ENCODE data around the gene LTF. TPM values are rescaled to one million over a fixed set of nuclear protein-coding genes. Genes with fewer than 3 reads are reported as not detected.

Gene LTF
- total and polyA plus RNA-seq, 4 donors: 0.13 to 5.5 (median 1.9) TPM

GRCh38 chr3:46400846-46401245 is 63.9 kb downstream of the LTF start:
- Histone ChIP-seq H3K9me3 (ENCODE audit: control insufficient read depth, low read length) (peaks cover 2% of the 10 kb centered on the region), H3K4me3 (ENCODE audit: low read length in 2 of 2) (no peak overlapping the region), H3K4me1 (ENCODE audit: control insufficient read depth in 1 of 2, insufficient read depth in 2 of 2, low read length in 2 of 2) (no peaks in the 10 kb centered on the region), H3K36me3 (ENCODE audit: control insufficient read depth in 1 of 2, insufficient read depth in 2 of 2, low read length in 1 of 2) (no peaks in the 10 kb centered on the region), H3K27me3 (ENCODE audit: control insufficient read depth in 1 of 2, insufficient read depth in 2 of 2, low read length in 1 of 2) (no peaks in the 10 kb centered on the region), H3K27ac (ENCODE audit: low read depth in 1 of 2, low read length in 2 of 2) (no peak overlapping the region)
- DNase-seq (no peak), ATAC-seq (ENCODE audit: low FRiP score) (no peak)
- intact Hi-C loops (cut with DNase I): no loop called here
- 70 to 81% methylated on average over 5 of the region's 5 CpGs for whole genome bisulfite sequencing, 2 donors

GRCh38 chr3:46400000-46400734 is 64.5 kb downstream of the LTF start:
- H3K36me3 ChIP-seq (ENCODE audit: control insufficient read depth in 1 of 2, insufficient read depth in 2 of 2, low read length in 1 of 2): no peaks in the 10 kb centered on the region
- H3K4me1 ChIP-seq (ENCODE audit: control insufficient read depth in 1 of 2, insufficient read depth in 2 of 2, low read length in 2 of 2): no peaks in the 10 kb centered on the region
- no peak overlapping the region for H3K4me3 ChIP-seq (ENCODE audit: low read length in 2 of 2)
- H3K9me3 ChIP-seq (ENCODE audit: control insufficient read depth, low read length): peaks cover 2% of the 10 kb centered on the region
- no peak for DNase-seq
- intact Hi-C loops (cut with DNase I): no loop called here
- H3K27me3 ChIP-seq (ENCODE audit: control insufficient read depth in 1 of 2, insufficient read depth in 2 of 2, low read length in 1 of 2): no peaks in the 10 kb centered on the region
- WGBS, 2 donors: 58 to 71% methylated on average over 8 of the region's 8 CpGs
- ATAC-seq (ENCODE audit: low FRiP score): no peak
- H3K27ac ChIP-seq (ENCODE audit: low read depth in 1 of 2, low read length in 2 of 2): no peak overlapping the region

GRCh38 chr3:46399557-46399956 is 65.1 kb downstream of the LTF start:
- WGBS, 2 donors: 50 to 52% methylated on average over 2 of the region's 2 CpGs
- no peak for ATAC-seq (ENCODE audit: low FRiP score)

DNA sequence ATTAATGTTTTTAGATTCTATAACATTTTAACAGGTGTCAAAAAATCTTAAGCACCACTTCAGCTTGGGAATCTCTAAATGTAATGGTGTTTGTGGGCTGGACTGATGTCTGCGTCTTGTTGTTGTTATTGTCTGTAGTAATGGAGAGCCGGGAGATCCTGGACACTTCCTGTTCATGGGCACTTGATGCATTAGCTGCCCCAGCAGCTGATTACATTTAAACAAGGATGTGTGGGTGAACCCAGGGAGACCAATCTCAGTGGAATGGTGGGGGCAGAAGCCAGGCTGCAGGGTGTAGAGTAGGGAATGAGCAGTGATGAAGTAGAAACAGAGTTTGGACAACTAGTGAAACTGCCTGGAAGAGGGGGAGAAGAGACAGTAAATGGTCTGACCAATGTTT is 65.6 kb downstream of the LTF start:
- Histone ChIP-seq H3K36me3 (ENCODE audit: control insufficient read depth in 1 of 2, insufficient read depth in 2 of 2, low read length in 1 of 2) (no peaks in the 10 kb centered on the region), H3K4me1 (ENCODE audit: control insufficient read depth in 1 of 2, insufficient read depth in 2 of 2, low read length in 2 of 2) (no peaks in the 10 kb centered on the region), H3K9me3 (ENCODE audit: control insufficient read depth, low read length) (peaks cover 2% of the 10 kb centered on the region), H3K27ac (ENCODE audit: low read depth in 1 of 2, low read length in 2 of 2) (no peak overlapping the region), H3K27me3 (ENCODE audit: control insufficient read depth in 1 of 2, insufficient read depth in 2 of 2, low read length in 1 of 2) (no peaks in the 10 kb centered on the region), H3K4me3 (ENCODE audit: low read length in 2 of 2) (no peak overlapping the region)
- no peak for DNase-seq
- 53% methylated on average over 2 of the region's 2 CpGs for WGBS, 2 donors
- no peak for ATAC-seq (ENCODE audit: low FRiP score)
- intact Hi-C loops (cut with DNase I): no loop called here

More at GRCh38 chr3:46399557-46399956, 65.1 kb downstream of the LTF start:
- Histone ChIP-seq H3K27ac (ENCODE audit: low read depth in 1 of 2, low read length in 2 of 2) (no peak overlapping the region), H3K4me1 (ENCODE audit: control insufficient read depth in 1 of 2, insufficient read depth in 2 of 2, low read length in 2 of 2) (no peaks in the 10 kb centered on the region), H3K27me3 (ENCODE audit: control insufficient read depth in 1 of 2, insufficient read depth in 2 of 2, low read length in 1 of 2) (no peaks in the 10 kb centered on the region), H3K9me3 (ENCODE audit: control insufficient read depth, low read length) (peaks cover 2% of the 10 kb centered on the region), H3K36me3 (ENCODE audit: control insufficient read depth in 1 of 2, insufficient read depth in 2 of 2, low read length in 1 of 2) (no peaks in the 10 kb centered on the region), H3K4me3 (ENCODE audit: low read length in 2 of 2) (no peak overlapping the region)
- DNase-seq: no peak
- intact Hi-C loops (cut with DNase I): no loop called here

GRCh38 chr3:46398186-46398955 is 66.3 kb downstream of the LTF start:
- no peak overlapping the region for H3K27ac ChIP-seq (ENCODE audit: low read depth in 1 of 2, low read length in 2 of 2)
- H3K4me1 ChIP-seq (ENCODE audit: control insufficient read depth in 1 of 2, insufficient read depth in 2 of 2, low read length in 2 of 2): no peaks in the 10 kb centered on the region
- no peaks in the 10 kb centered on the region for H3K27me3 ChIP-seq (ENCODE audit: control insufficient read depth in 1 of 2, insufficient read depth in 2 of 2, low read length in 1 of 2)
- H3K9me3 ChIP-seq (ENCODE audit: control insufficient read depth, low read length): peaks cover under 1% of the 10 kb centered on the region
- WGBS, 2 donors: 88% methylated on average over 6 of the region's 6 CpGs
- no peaks in the 10 kb centered on the region for H3K36me3 ChIP-seq (ENCODE audit: control insufficient read depth in 1 of 2, insufficient read depth in 2 of 2, low read length in 1 of 2)
- DNase-seq: no peak
- no peak overlapping the region for H3K4me3 ChIP-seq (ENCODE audit: low read length in 2 of 2)
- intact Hi-C loops (cut with DNase I): no loop called here
- no peak for ATAC-seq (ENCODE audit: low FRiP score)

DNA sequence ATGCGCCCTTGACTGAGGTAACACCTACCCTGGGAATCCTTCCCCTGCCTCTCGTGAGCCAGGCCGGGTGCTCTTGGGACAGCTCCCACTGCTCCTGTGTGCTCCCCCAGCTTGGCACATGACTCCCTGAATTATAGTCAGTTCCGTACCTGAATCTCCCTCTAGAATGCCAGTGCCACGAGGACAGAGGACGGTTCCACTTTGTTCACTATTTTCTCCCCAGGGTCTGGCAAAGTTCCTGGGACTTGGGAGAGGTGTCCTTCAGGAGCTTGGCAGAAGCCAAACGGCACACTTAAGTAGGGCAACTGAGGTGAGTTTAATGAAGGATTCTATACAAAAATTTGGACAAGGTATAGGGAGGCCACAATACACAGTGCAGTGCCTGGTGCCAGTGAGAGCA is 67.6 kb downstream of the LTF start:
- 90 to 94% methylated on average over 7 of the region's 7 CpGs for WGBS, 2 donors
- H3K4me3 ChIP-seq (ENCODE audit: low read length in 2 of 2): no peak overlapping the region
- H3K27ac ChIP-seq (ENCODE audit: low read depth in 1 of 2, low read length in 2 of 2): no peak overlapping the region
- no peaks in the 10 kb centered on the region for H3K4me1 ChIP-seq (ENCODE audit: control insufficient read depth in 1 of 2, insufficient read depth in 2 of 2, low read length in 2 of 2)
- intact Hi-C loops (cut with DNase I): no loop called here
- H3K27me3 ChIP-seq (ENCODE audit: control insufficient read depth in 1 of 2, insufficient read depth in 2 of 2, low read length in 1 of 2): no peaks in the 10 kb centered on the region
- DNase-seq: no peak
- ATAC-seq (ENCODE audit: low FRiP score): no peak
- H3K36me3 ChIP-seq (ENCODE audit: control insufficient read depth in 1 of 2, insufficient read depth in 2 of 2, low read length in 1 of 2): no peaks in the 10 kb centered on the region
- H3K9me3 ChIP-seq (ENCODE audit: control insufficient read depth, low read length): no peaks in the 10 kb centered on the region

- H3K36me3 ChIP-seq (ENCODE audit: control insufficient read depth in 1 of 2, insufficient read depth in 2 of 2, low read length in 1 of 2): no peaks in the 10 kb centered on the region
- intact Hi-C loops (cut with DNase I): no loop called here
- no peaks in the 10 kb centered on the region for H3K9me3 ChIP-seq (ENCODE audit: control insufficient read depth, low read length)
- H3K27ac ChIP-seq (ENCODE audit: low read depth in 1 of 2, low read length in 2 of 2): no peak overlapping the region
- ATAC-seq (ENCODE audit: low FRiP score) (no peak), DNase-seq (no peak)
- no peaks in the 10 kb centered on the region for H3K27me3 ChIP-seq (ENCODE audit: control insufficient read depth in 1 of 2, insufficient read depth in 2 of 2, low read length in 1 of 2)
- no peak overlapping the region for H3K4me3 ChIP-seq (ENCODE audit: low read length in 2 of 2)
- H3K4me1 ChIP-seq (ENCODE audit: control insufficient read depth in 1 of 2, insufficient read depth in 2 of 2, low read length in 2 of 2): no peaks in the 10 kb centered on the region
- WGBS, 2 donors: 62 to 63% methylated on average over 6 of the region's 6 CpGs
These were observed 68.8 kb downstream of the LTF start for GRCh38 chr3:46395766-46396530.

DNA sequence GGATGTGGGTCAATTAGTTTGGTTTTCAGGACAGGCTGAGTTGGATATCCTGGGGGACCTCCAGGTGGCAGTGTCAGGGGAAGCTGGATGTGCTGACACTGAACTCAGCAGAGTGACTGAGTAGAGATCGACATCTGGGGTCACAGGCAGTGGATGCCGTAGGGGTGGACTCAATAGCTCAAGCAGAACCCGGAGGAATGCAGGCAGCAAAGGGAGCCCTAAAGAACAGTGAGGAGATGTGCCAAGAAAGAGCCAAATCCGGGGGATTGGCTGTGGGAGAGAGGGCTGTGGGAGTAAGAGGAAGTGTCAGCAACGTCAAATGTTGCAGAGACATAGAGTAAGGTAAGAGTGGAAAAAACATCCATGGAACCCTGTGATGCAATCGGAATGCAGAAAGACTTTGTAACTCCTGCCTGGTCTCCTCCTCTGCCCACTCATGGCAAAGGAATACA is 69.5 kb downstream of the LTF start:
- Histone ChIP-seq H3K9me3 (ENCODE audit: control insufficient read depth, low read length) (no peaks in the 10 kb centered on the region), H3K27ac (ENCODE audit: low read depth in 1 of 2, low read length in 2 of 2) (no peak overlapping the region), H3K27me3 (ENCODE audit: control insufficient read depth in 1 of 2, insufficient read depth in 2 of 2, low read length in 1 of 2) (no peaks in the 10 kb centered on the region), H3K4me3 (ENCODE audit: low read length in 2 of 2) (no peak overlapping the region), H3K36me3 (ENCODE audit: control insufficient read depth in 1 of 2, insufficient read depth in 2 of 2, low read length in 1 of 2) (no peaks in the 10 kb centered on the region), H3K4me1 (ENCODE audit: control insufficient read depth in 1 of 2, insufficient read depth in 2 of 2, low read length in 2 of 2) (no peaks in the 10 kb centered on the region)
- ATAC-seq (ENCODE audit: low FRiP score): no peak
- 70 to 75% methylated on average over 6 of the region's 6 CpGs for WGBS, 2 donors
- DNase-seq: no peak
- intact Hi-C loops (cut with DNase I): no loop called here

Measured in aorta (tissue), 5 donors.